H1 (cell line): Measurements from ENCODE around the gene SERGEF. TPM values are rescaled to one million over a fixed set of nuclear protein-coding genes. Genes with fewer than 3 reads are reported as not detected.

ENCODE experiments used
- CTCF ChIA-PET: fragments of 300-600 bp; sonication (Branson Sonifier 250); formaldehyde crosslinking; loops from one replicate; lab custom pipeline; 2021; ENCODE audit not compliant: partially characterized antibody; lab: Charles Lee
- POLR2A ChIA-PET: fragments of 300-600 bp; sonication (Branson Sonifier 250); formaldehyde crosslinking; loops from one replicate; lab custom pipeline; 2021; ENCODE audit warnings: inconsistent platforms; ENCODE audit not compliant: partially characterized antibody; lab: Charles Lee
- DNase-seq, 2 experiments: peaks; one replicate each; pipeline versions ENCODE4 v3.0.0 to v3.0.0-alpha.2; 2010 to 2022; ENCODE audit warnings: low spot score in 2 of 2, low read depth in 1 of 2, mixed read lengths in 1 of 2
- FAIRE-seq: peaks from 2 replicates; lab custom pipeline; 2011; peaks lifted over from hg19 to GRCh38; lab: Jason Lieb, UNC
- H2AFZ ChIP-seq: 2 replicates; pipeline ENCODE4 v1.8.1; 2012; ENCODE audit warnings: low read length, inconsistent platforms
- H2AK5ac ChIP-seq: 2 replicates; pipeline ENCODE4 v1.6.1; 2013; ENCODE audit warnings: low read depth, low read length
- H2BK120ac ChIP-seq: replicated peaks from 2 replicates; pipeline ENCODE3; 2013; ENCODE audit warnings: low read depth, low read length, inconsistent platforms
- H2BK12ac ChIP-seq: 2 replicates; pipeline ENCODE4 v1.6.1; 2013; ENCODE audit warnings: low read depth, low read length
- H2BK15ac ChIP-seq: 2 replicates; pipeline ENCODE4 v1.6.1; 2013; ENCODE audit warnings: low read length
- H2BK20ac ChIP-seq: 2 replicates; pipeline ENCODE4 v1.6.1; 2013; ENCODE audit warnings: low read length
- H2BK5ac ChIP-seq: 2 replicates; pipeline ENCODE4 v1.6.1; 2013; ENCODE audit warnings: low read depth, low read length
- H3K14ac ChIP-seq: 2 replicates; pipeline ENCODE4 v1.6.1; 2013; ENCODE audit warnings: inconsistent platforms; ENCODE audit not compliant: insufficient read length
- H3K18ac ChIP-seq: 2 replicates; pipeline ENCODE4 v1.6.1; 2013; ENCODE audit warnings: low read length; ENCODE audit errors: extremely low read depth
- H3K23ac ChIP-seq: 2 replicates; pipeline ENCODE4 v1.6.1; 2013; ENCODE audit warnings: inconsistent platforms; ENCODE audit not compliant: insufficient read length
- H3K23me2 ChIP-seq: 2 replicates; pipeline ENCODE4 v1.6.1; 2013; ENCODE audit warnings: low read depth, low read length
- H3K27ac ChIP-seq: 2 replicates; pipeline ENCODE4 v1.6.1; 2011; ENCODE audit warnings: low read depth, low read length, inconsistent platforms
- H3K27me3 ChIP-seq, 4 experiments: replicated peaks in 1 of 4; 1 replicate in 1 of 4; 2 replicates in 3 of 4; pipeline versions ENCODE4 v1.6.1 to v1.8.1; 2011 to 2013; ENCODE audit warnings: low read length in 3 of 4, mild to moderate bottlenecking in 3 of 4, inconsistent platforms in 2 of 4, mixed read lengths in 2 of 4, moderate library complexity in 1 of 4; ENCODE audit not compliant: control insufficient read depth in 3 of 4, insufficient read depth in 3 of 4; ENCODE audit errors: extremely low read depth in 1 of 4
- H3K36me3 ChIP-seq, 4 experiments: 2 replicates each; pipeline versions ENCODE4 v1.6.1 to v1.8.1; 2011 to 2013; ENCODE audit warnings: mild to moderate bottlenecking in 4 of 4, low read length in 3 of 4, moderate library complexity in 2 of 4, control low read depth in 1 of 4, inconsistent platforms in 1 of 4; ENCODE audit not compliant: insufficient read depth in 4 of 4, control insufficient read depth in 2 of 4
- H3K4ac ChIP-seq: replicated peaks from 2 replicates; pipeline ENCODE3; 2013; ENCODE audit warnings: low read length, low read depth, mixed read lengths, inconsistent platforms; ENCODE audit not compliant: insufficient read length
- H3K4me1 ChIP-seq, 4 experiments: replicated peaks in 1 of 4; 1 replicate in 1 of 4; 2 replicates in 3 of 4; pipeline versions ENCODE4 v1.6.1 to v1.8.1; 2011 to 2013; ENCODE audit warnings: low read length in 3 of 4, inconsistent platforms in 2 of 4, mixed read lengths in 1 of 4; ENCODE audit not compliant: insufficient read depth in 4 of 4, control insufficient read depth in 3 of 4
- H3K4me2 ChIP-seq, 2 experiments: 2 replicates each; pipeline versions ENCODE4 v1.6.1 to v1.8.1; 2011 to 2013; ENCODE audit warnings: low read depth in 2 of 2, low read length in 2 of 2, control low read depth in 1 of 2, inconsistent platforms in 1 of 2, mild to moderate bottlenecking in 1 of 2; ENCODE audit not compliant: insufficient read depth in 1 of 2
- H3K4me3 ChIP-seq, 4 experiments: fragments of 200-600, 300-600 bp in 1 of 4; sonication (generic), shearing (Covaris generic), sonication (Bioruptor Twin) in 1 of 4; 2 replicates each; pipeline versions ENCODE4 v1.5.1 to v1.8.1; 2011 to 2016; ENCODE audit warnings: low read length in 4 of 4, low read depth in 3 of 4, control low read depth in 2 of 4, inconsistent platforms in 2 of 4, mild to moderate bottlenecking in 2 of 4, mixed read lengths in 1 of 4, moderate library complexity in 1 of 4; ENCODE audit not compliant: insufficient read depth in 2 of 4; ENCODE audit errors: extremely low read depth in 1 of 4
- H3K56ac ChIP-seq: replicated peaks from 2 replicates; pipeline ENCODE3; 2013; ENCODE audit warnings: low read depth, mild to moderate bottlenecking, mixed read lengths, low read length, inconsistent platforms; ENCODE audit not compliant: insufficient read length
- H3K79me1 ChIP-seq: 2 replicates; pipeline ENCODE4 v1.6.1; 2013; ENCODE audit warnings: low read depth, low read length, control low read depth
- H3K79me2 ChIP-seq, 2 experiments: 2 replicates each; pipeline versions ENCODE4 v1.6.1 to v1.8.1; 2012 to 2013; ENCODE audit warnings: low read length in 2 of 2, mild to moderate bottlenecking in 2 of 2, inconsistent platforms in 1 of 2; ENCODE audit not compliant: insufficient read depth in 2 of 2, control insufficient read depth in 1 of 2
- H3K9ac ChIP-seq, 4 experiments: replicated peaks in 1 of 4; 1 replicate in 1 of 4; 2 replicates in 3 of 4; pipeline versions ENCODE4 v1.6.1 to v1.8.1; 2011 to 2013; ENCODE audit warnings: low read depth in 3 of 4, low read length in 3 of 4, control low read depth in 2 of 4, mild to moderate bottlenecking in 2 of 4, moderate library complexity in 2 of 4, inconsistent platforms in 1 of 4; ENCODE audit errors: extremely low read depth in 1 of 4
- H3K9me3 ChIP-seq, 2 experiments: 2 replicates each; pipeline versions ENCODE4 v1.6.1 to v1.8.1; 2012 to 2013; ENCODE audit warnings: mild to moderate bottlenecking in 2 of 2, moderate library complexity in 2 of 2, control low read depth in 1 of 2, inconsistent platforms in 1 of 2, low read depth in 1 of 2, low read length in 1 of 2, mixed read lengths in 1 of 2; ENCODE audit not compliant: insufficient read depth in 2 of 2
- H4K20me1 ChIP-seq, 2 experiments: replicated peaks in 1 of 2; 2 replicates each; pipeline versions ENCODE3 to v1.8.1; 2011 to 2013; ENCODE audit warnings: inconsistent platforms in 2 of 2, low read length in 2 of 2, mild to moderate bottlenecking in 1 of 2; ENCODE audit not compliant: insufficient read depth in 2 of 2, control insufficient read depth in 1 of 2
- H4K5ac ChIP-seq: 2 replicates; pipeline ENCODE4 v1.6.1; 2013; ENCODE audit warnings: low read length, low read depth, mixed read lengths, inconsistent platforms; ENCODE audit not compliant: insufficient read length
- H4K8ac ChIP-seq: 2 replicates; pipeline ENCODE4 v1.8.0; 2013; ENCODE audit warnings: mild to moderate bottlenecking, moderate library complexity, low read length, inconsistent platforms; ENCODE audit not compliant: insufficient read depth; ENCODE audit errors: extremely low read depth
- H4K91ac ChIP-seq: replicated peaks from 2 replicates; pipeline ENCODE3; 2013; ENCODE audit warnings: low read length, mixed read lengths, inconsistent platforms; ENCODE audit not compliant: insufficient read length
- ASH2L ChIP-seq: fragments of 200-600, 300-600 bp; sonication (generic); IDR thresholded peaks from one replicate; pipeline ENCODE4 v1.7.1; 2017; ENCODE audit warnings: low read length
- ATF3 ChIP-seq: IDR thresholded peaks from 2 replicates; pipeline ENCODE4 v1.6.1; 2011; ENCODE audit warnings: low read depth, mild to moderate bottlenecking, low read length; ENCODE audit not compliant: insufficient read depth
- GTF2F1 ChIP-seq: IDR thresholded peaks from 2 replicates; pipeline ENCODE4 v1.6.1; 2012; ENCODE audit warnings: low read depth, low read length, improper control_type of control experiment, borderline replicate concordance
- SP2 ChIP-seq: IDR thresholded peaks from 2 replicates; pipeline ENCODE4 v1.6.1; 2012; ENCODE audit warnings: mild to moderate bottlenecking, low read length, inconsistent platforms
- WGBS, 2 experiments: shearing (Covaris generic) in 1 of 2; methylation state at CpG; one replicate each; pipeline versions ENCODE4 v1.1.6 to v1.1.7; 2013 to 2015; ENCODE audit warnings: low lambda C conversion rate in 2 of 2, mixed read lengths in 2 of 2, inconsistent platforms in 1 of 2, low coverage in 1 of 2, missing lambda C conversion rate in 1 of 2; ENCODE audit not compliant: insufficient replicate concordance in 2 of 2, insufficient coverage in 1 of 2, insufficient read length in 1 of 2; ENCODE audit errors: extremely low coverage in 1 of 2, missing lambda C conversion rate in 1 of 2; 5-methylcytosine and 5-hydroxymethylcytosine counted together
- polyA plus RNA-seq, 7 experiments: library from polyadenylated mRNA; depleted of rRNA in 3 of 7; stranded (reverse) in 5 of 7; unstranded in 2 of 7; fragments of >200 nt in 5 of 7; fragments of 200-250 nt in 2 of 7; gene quantifications; 1 replicate in 5 of 7; 2 replicates in 1 of 7; 4 replicates in 1 of 7; pipeline versions ENCODE4 v1.2.1 to v1.2.3, GENCODE V29; 2011 to 2013; ENCODE audit warnings: missing spikeins in 2 of 7, mixed read lengths in 2 of 7
- total RNA-seq: library from RNA; stranded (reverse); fragmentation: NEBNext Ultra II Directional; extraction: Animal tissue kit (Norgen Biotek cat#: 25700); gene quantifications from 2 replicates; pipeline ENCODE4 v1.2.1, GENCODE V29; 2021

SERGEF gene
- total and polyA plus RNA-seq, 2 of the 8 experiments (the other 6 are each of a cell fraction or from before 2014, with no cell fraction given): 16.6 to 28.8 TPM

DNA sequence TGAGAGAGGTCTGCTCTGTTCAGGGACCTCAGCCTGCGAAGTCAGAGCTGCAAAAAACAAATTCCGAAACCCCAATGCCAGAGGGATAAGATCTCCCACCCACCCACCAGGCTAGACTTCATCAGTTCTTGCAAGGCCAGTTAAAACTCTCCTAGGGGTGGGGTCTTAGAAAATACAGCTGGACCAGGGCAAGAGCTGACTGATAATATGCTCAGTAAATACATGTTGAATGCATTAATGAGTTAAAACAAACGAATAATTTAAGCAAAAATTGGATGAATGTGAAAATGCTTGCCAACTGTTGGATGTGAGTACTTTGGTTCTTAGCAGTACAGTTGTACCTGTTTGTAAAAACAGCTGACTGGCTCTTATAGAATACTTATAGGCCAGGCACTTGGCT lies 129.8 kb downstream of the SERGEF start:
- 0 out of 2 replicates have a peak, but pooled peaks cover 2% of the 10 kb centered on the region for H3K79me1 ChIP-seq
- H2BK15ac ChIP-seq: no peak overlapping the region
- no peak overlapping the region for H3K23ac ChIP-seq
- CTCF ChIA-PET: interaction anchor here (0.7 to 13.7 kb wide), 11 partner anchors 9 to 152 kb away, joined by 3 to 184 read pairs (median 4); no protein-coding TSS in a partner anchor
- no peaks in the 10 kb centered on the region for H3K27me3 ChIP-seq
- no peak overlapping the region for H4K5ac ChIP-seq
- no peak overlapping the region for H3K18ac ChIP-seq
- no peak overlapping the region for H2BK20ac ChIP-seq
- H3K79me2 ChIP-seq: no peaks in the 10 kb centered on the region
- no peak overlapping the region for H4K91ac ChIP-seq
- H3K14ac ChIP-seq: no peak overlapping the region
- no peak overlapping the region for H3K4me2 ChIP-seq
- H3K4me1 ChIP-seq: peaks cover 2 to 7% (median 3%) of the 10 kb centered on the region in 4 experiments; a peak in 3 of 7 replicates
- no peak for DNase-seq
- H3K4ac ChIP-seq: no peak overlapping the region
- no peak overlapping the region for H3K27ac ChIP-seq
- H3K4me3 ChIP-seq: no peak overlapping the region
- no peak overlapping the region for H2BK5ac ChIP-seq
- H3K9me3 ChIP-seq: no peaks in the 10 kb centered on the region
- no peaks in the 10 kb centered on the region for H4K20me1 ChIP-seq
- no peak overlapping the region for H2AK5ac ChIP-seq
- H2BK12ac ChIP-seq: no peak overlapping the region
- no peaks in the 10 kb centered on the region for H3K36me3 ChIP-seq
- no peak for FAIRE-seq
- POLR2A ChIA-PET: interaction anchor here (0.9 kb wide), 1 partner anchor 89 kb away, joined by 3 read pairs; no protein-coding TSS in a partner anchor
- no peak overlapping the region for H4K8ac ChIP-seq
- H3K9ac ChIP-seq: no peak overlapping the region
- no peak overlapping the region for H2BK120ac ChIP-seq
- TF ChIP-seq ASH2L: no peak
- no peak for TF ChIP-seq SP2
- no peak for TF ChIP-seq GTF2F1
- TF ChIP-seq ATF3: no peak
- WGBS, 2 experiments: 91% methylated on average over 3 of the region's 3 CpGs; no CpG with 5 or more reads in 1 of the 2 experiments
- no peak overlapping the region for H3K56ac ChIP-seq
- no peak overlapping the region for H2AFZ ChIP-seq
- no peaks in the 10 kb centered on the region for H3K23me2 ChIP-seq
